ENCODE data around the gene RAD50.

- TF ChIP-seq POLR2A (IDR thresholded peaks at IDR 0.05) (no peak), CTCF (IDR thresholded peaks at IDR 0.05) (no peak)
These were observed 107.3 kb downstream of the RAD50 start for GRCh38 chr5:132663771-132664695.
